Non-pigmented ciliary epithelial cell (primary cell): ENCODE results near the gene SHC4.
"Not testable (repeated sequence)": the region's sequence is repeated elsewhere in the genome, so short reads cannot be mapped to it uniquely, and the experiment has no call there.

Experiments
- DNase-seq: peaks from one replicate; pipeline ENCODE4 v3.0.0-alpha.2; 2010; ENCODE audit warnings: low read depth

The SHC4 gene

GRCh38 chr15:48924528-48925393 lies 39.0 kb downstream of the SHC4 start:
- no peak for DNase-seq

GRCh38 chr15:48922046-48922445 lies 41.7 kb downstream of the SHC4 start:
- no peak for DNase-seq

- DNase-seq: no peak
Observed at GRCh38 chr15:48916721-48917120, 47.0 kb downstream of the SHC4 start.

GRCh38 chr15:48915861-48916260 lies 47.9 kb downstream of the SHC4 start:
- DNase-seq: no peak

- no peak for DNase-seq
Observed at GRCh38 chr15:48914717-48915116, 49.0 kb downstream of the SHC4 start.

- no peak for DNase-seq
Observed at GRCh38 chr15:48913141-48913540, 50.6 kb downstream of the SHC4 start.

- DNase-seq: not testable (repeated sequence)
Observed at GRCh38 chr15:48910554-48910953, 53.2 kb downstream of the SHC4 start.

GRCh38 chr15:48909313-48909712 lies 54.4 kb downstream of the SHC4 start:
- not testable (repeated sequence) for DNase-seq

GRCh38 chr15:48905847-48906246 lies 57.9 kb downstream of the SHC4 start:
- DNase-seq: no peak

- no peak for DNase-seq
Observed at GRCh38 chr15:48905216-48905615, 58.5 kb downstream of the SHC4 start.

- DNase-seq: no peak
Observed at GRCh38 chr15:48904758-48905157, 59.0 kb downstream of the SHC4 start.

GRCh38 chr15:48899793-48900192 lies 63.9 kb downstream of the SHC4 start:
- no peak for DNase-seq

GRCh38 chr15:48898446-48898845 lies 65.3 kb downstream of the SHC4 start:
- DNase-seq: no peak

- DNase-seq: no peak
Observed at GRCh38 chr15:48898032-48898431, 65.7 kb downstream of the SHC4 start.

GRCh38 chr15:48896869-48897814 lies 66.6 kb downstream of the SHC4 start:
- no peak for DNase-seq

GRCh38 chr15:48893311-48893710 lies 70.4 kb downstream of the SHC4 start:
- DNase-seq: no peak

GRCh38 chr15:48891232-48891765 lies 72.4 kb downstream of the SHC4 start:
- no peak for DNase-seq

GRCh38 chr15:48890375-48890972 lies 73.2 kb downstream of the SHC4 start:
- DNase-seq: no peak

- no peak for DNase-seq
Observed at GRCh38 chr15:48889925-48890324, 73.8 kb downstream of the SHC4 start.

- no peak for DNase-seq
Observed at GRCh38 chr15:48888836-48889235, 74.9 kb downstream of the SHC4 start.

GRCh38 chr15:48888191-48888590 lies 75.5 kb downstream of the SHC4 start:
- no peak for DNase-seq

- DNase-seq: no peak
Observed at GRCh38 chr15:48887144-48887543, 76.6 kb downstream of the SHC4 start.
